CD4-positive, alpha-beta T cell treated with Interleukin-17A for 4 hours (primary cell): ENCODE data around the gene PLD1.

Experiments used
- DNase-seq: peaks from one replicate; pipeline ENCODE4 v3.0.0-alpha.2; 2020; ENCODE audit warnings: mixed read lengths

The PLD1 gene

GRCh38 chr3:171551296-171551695, 259.0 kb downstream of the PLD1 start:
- DNase-seq: no peak
